GM19238 (cell line): ENCODE measurements around the gene DAGLB.
"Not testable (repeated sequence)": the region's sequence is repeated elsewhere in the genome, so short reads cannot be mapped to it uniquely, and the experiment has no call there.

Experiments
- DNase-seq: peaks from one replicate; pipeline ENCODE4 v3.0.0; 2011; ENCODE audit warnings: low spot score; ENCODE audit not compliant: insufficient read length

The DAGLB gene

GRCh38 chr7:6430271-6430940, 17.3 kb downstream of the DAGLB start:
- DNase-seq: no peak

DNA sequence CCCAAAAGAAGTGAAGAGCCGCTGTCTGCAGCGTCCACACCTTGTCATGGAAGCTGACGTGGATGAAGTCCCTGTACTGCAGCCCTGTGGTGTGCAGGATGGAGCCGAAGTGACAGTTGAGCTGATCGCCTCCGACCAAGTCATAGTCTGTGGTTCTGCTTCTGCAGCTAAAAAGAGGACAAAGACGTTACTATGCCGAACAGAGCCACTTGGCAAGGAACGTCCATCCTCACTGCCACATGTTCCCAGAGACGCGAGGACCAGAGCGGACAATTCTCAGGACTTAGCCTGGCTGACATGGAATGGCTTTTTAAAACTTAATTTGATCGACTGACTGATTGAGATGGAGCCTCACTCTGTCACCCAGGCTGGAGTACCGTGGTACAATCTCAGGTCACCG, 21.8 kb downstream of the DAGLB start:
- no peak for DNase-seq

DNA sequence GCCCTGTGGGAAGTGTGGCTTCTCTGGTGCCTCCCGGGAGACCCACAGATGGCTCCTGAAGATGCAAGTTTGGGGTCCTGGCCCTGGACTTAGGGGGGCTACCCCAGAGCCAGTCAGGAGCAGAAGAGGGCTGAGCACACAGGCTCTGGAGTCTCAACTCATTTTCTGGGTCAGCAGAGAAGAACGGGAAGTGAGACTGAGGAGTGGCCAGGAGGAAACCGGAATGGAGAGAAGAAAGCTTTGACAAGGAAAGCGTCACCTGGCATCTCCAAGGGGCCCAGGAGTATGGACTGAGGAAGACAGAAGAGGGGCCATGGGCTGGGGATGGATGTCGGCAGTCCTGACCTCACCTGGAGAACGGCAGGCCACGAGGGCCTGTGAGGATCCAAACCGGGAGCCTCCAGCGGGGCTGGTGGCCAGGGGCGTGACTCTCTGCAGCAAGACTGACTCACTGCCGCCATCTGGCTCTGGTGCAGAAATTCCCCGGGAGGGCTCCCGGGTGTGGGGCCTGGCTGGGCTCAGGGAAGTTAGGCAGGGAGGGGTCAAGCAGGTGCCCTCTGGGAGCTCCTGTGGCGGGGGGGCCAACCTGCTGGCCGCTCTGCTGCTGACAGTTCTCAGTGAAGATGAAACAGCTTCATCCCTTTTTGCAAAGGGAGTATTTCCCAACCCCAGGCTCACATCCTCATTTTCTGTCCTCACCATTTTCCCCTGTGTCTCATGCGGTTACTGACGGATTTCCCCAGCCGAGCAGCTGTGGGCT, 23.6 kb downstream of the DAGLB start:
- no peak for DNase-seq

GRCh38 chr7:6422926-6423632, 24.7 kb downstream of the DAGLB start:
- no peak for DNase-seq

GRCh38 chr7:6422095-6422494, 25.7 kb downstream of the DAGLB start:
- no peak for DNase-seq

- DNase-seq: no peak
Measured at GRCh38 chr7:6420680-6421079, 27.1 kb downstream of the DAGLB start.

GRCh38 chr7:6419310-6419773, 28.4 kb downstream of the DAGLB start:
- no peak for DNase-seq

DNA sequence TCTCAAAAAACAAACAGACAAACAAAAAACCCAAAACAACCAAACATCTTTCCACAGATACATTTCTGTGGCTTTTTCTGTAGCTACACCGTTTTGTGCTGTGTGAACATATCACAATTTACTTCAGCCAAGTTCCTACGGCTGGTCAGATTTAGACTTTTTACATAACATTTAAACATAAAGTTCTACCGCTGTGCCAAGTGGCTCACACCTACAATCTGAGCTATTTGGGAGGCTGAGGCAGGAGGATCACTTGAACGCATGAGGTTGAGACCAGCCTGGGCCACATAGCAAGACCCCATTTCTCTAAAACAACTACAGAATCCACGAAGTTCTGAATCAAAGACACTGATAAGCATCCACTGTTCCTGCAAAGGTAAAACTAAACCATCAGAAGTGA, 30.3 kb downstream of the DAGLB start:
- DNase-seq: no peak

DNA sequence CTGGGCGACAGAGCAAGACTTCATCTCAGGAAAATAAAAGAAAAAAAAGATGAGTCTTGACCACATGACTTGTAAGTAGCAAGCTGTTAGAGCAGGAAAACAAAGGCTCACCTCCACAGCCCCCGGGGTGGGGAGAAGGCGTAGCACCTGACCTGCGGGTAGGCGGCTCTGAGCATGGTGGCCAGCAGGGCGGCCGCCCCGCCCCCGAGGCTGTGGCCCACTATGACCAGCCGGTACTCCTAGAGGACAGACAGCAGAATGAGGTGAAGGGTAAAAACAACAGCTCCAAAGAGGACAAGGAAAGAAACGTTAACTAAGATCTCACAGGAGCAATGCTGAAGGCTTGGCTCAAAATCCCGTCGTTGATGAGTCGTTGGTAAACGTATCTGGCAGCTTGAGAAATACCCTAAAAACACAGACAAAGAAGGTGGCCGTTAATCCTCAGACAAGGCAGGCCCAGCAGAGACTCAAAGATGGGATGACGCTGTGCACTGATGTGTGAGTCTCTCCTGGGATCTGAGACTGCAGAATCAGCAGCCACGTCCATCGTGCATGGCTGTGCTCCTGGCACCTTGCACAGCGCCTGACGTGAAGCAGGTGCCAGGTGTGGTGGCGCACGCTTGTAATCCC, 31.1 kb downstream of the DAGLB start:
- DNase-seq: no peak

- no peak for DNase-seq
Measured at GRCh38 chr7:6413637-6414036, 34.1 kb downstream of the DAGLB start.

DNA sequence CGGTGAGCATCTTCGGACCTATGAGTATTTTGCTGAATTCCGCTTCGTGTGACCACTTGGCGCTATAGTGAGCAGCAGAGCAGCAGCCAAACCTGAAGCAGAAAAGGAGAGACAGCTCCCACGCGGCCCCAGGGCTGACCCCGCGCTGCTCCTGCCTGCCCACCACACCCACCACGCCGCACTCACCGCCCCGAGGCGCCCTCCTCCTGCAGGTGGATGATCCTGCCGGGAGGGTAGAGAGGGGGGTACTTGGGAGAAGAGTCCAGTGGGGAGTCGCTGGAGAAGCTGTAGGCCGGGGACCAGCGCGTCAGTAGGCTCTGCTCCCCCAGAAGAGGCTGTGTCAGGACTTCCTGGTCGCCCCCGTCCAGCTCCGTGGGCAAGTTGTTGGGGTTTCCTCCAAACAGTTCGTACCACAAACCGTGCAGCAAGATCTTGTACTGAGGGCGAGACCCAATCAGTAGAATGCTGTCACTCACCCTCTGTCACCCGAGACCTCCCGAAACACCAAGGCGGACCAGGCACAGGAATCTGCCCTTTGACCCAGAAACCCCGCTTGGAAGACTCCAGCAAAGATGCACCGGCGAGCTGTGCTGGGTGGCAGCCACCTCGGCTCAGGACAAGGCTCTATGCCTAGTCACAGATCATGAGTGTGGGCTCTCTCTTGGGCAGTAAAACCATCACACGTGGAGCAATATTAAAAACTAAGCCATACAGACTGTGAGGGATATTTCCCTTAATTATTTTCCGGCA, 37.6 kb downstream of the DAGLB start:
- DNase-seq: no peak

- DNase-seq: no peak
Measured at GRCh38 chr7:6409091-6409490, 38.7 kb downstream of the DAGLB start.

DNA sequence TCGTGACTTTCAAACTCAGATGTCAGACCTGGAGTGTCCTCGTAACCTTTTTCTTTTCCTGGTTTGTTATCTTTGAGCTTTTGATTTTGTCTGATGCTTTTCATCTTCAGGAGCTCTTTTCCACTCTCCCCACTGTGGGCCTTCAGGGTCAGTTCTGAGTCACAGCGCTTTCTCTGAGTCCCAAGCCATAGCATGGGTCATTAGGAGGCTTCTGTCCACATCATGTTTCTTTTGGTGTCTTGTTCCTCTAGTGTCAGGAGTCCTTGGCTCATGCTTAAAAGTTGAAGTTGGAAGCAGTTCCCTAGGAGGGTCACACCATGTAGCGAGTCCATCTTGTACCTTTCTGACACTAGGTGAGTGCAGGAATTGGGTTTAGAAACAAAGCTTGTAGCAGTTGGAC, 40.3 kb downstream of the DAGLB start:
- no peak for DNase-seq

GRCh38 chr7:6406121-6406520, 41.6 kb downstream of the DAGLB start:
- DNase-seq: no peak

GRCh38 chr7:6403907-6404306, 43.8 kb downstream of the DAGLB start:
- DNase-seq: no peak

DNA sequence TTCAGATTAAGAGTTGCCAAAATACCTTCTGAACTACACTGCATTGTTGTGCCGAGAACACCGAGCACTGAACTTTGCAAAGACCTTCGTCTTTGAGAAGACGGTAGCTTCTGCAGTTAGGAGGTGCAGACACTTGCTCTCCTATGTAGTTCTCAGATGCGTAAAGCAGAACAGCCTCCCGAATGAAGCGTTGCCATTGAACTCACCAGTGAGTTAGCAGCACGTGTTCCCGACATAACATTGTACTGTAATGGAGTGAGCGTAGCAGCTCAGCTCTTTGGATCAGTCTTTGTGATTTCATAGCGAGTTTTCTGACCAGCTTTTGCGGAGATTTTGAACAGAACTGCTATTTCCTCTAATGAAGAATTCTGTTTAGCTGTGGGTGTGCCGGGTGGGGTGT, 45.0 kb downstream of the DAGLB start:
- DNase-seq: no peak

- no peak for DNase-seq
Measured at GRCh38 chr7:6402041-6402440, 45.7 kb downstream of the DAGLB start.

- no peak for DNase-seq
Measured at GRCh38 chr7:6401536-6401935, 46.2 kb downstream of the DAGLB start.

DNA sequence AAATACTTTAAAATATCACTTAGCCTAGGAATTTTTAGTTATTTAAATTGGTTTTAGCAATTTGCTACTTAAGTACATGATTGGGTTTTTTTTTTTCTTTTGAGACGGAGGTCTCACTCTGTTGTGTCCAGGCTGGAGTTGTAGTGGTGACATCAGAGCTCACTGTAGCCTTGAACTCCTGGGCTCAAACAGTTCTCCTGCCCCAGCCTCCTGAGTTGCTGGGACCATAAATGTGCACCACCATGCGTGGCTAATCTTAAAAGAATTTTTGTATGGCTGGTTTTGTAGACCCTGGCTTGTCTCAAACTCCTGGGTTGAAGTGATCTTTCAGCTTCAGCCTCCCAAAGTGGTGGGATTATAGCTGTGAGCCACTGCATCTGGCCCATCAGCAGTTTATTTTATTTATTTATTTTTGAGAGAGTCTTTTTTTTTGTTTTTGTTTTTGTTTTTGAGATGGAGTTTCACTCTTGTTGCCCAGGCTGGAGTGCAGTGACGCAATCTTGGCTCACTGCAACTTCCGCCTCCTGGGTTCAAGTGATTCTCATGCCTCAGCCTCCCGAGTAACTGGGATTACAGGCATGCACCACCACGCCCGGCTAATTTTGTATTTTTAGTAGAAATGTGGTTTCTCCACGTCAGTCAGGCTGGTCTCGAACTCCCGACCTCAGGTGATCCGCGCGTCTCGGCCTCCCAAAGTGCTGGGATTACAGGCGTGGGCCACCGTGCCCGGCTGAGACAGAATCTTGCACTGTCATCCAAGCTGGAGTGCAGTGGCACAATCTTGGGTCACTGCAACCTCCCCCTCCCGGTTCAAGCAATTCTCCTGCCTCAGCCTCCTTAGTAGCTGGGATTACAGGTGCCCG, 47.3 kb downstream of the DAGLB start:
- DNase-seq: not testable (repeated sequence)

- no peak for DNase-seq
Measured at GRCh38 chr7:6399351-6399750, 48.4 kb downstream of the DAGLB start.
